ENCODE data around the gene CD46.

CD46 gene

DNA sequence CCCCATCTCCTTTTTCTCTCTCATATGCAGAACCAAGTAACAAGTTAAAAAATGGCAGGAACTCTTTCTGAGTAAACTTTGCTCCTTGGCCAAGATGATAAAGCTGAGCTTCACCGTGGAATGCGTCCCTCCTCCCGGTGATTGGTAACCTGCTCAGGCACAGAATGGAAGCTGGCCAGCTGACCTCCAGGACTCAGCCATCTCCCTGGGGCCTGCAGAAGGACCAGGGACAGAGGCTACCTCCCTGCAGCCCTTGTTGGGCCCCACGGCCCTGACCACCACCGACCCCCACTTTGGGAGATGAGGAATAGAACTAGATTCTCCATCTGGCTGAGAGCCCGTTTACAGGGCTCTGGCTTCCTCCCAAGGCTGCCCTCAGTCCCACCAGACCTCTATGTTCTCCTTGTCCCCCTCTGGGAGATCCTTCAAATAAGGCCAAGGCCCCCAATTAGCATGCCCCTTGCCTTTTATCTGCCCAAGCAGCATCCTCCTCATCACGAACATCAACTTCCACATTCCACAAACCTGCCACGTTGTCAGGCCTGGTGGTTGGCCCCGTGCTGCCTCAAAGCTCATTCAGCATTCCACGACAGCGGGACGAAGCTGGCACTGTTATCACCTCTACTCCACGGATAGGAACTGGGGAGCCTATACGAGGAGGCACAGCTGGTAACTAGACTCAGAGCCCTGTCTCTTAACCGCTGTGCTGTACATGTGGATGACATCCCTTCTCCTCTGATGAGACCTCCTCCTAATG is 84.9 kb downstream of the CD46 start:
- no peak overlapping the region for H3K4me3 ChIP-seq (ENCODE audit: low read length)
- H3K36me3 ChIP-seq (ENCODE audit: insufficient read depth, low read depth, low read length), result no peaks in the 10 kb centered on the region
- H3K27me3 ChIP-seq (ENCODE audit: insufficient read depth, low read length), result no peaks in the 10 kb centered on the region
- H3K27ac ChIP-seq (ENCODE audit: low read length), result no peak overlapping the region
- H3K9me3 ChIP-seq (ENCODE audit: insufficient read depth, low read depth, low read length), result no peaks in the 10 kb centered on the region
- no peaks in the 10 kb centered on the region for H3K4me1 ChIP-seq (ENCODE audit: insufficient read depth, low read length)
- no peak overlapping the region for H3K9ac ChIP-seq (ENCODE audit: low read depth, low read length)

DNA sequence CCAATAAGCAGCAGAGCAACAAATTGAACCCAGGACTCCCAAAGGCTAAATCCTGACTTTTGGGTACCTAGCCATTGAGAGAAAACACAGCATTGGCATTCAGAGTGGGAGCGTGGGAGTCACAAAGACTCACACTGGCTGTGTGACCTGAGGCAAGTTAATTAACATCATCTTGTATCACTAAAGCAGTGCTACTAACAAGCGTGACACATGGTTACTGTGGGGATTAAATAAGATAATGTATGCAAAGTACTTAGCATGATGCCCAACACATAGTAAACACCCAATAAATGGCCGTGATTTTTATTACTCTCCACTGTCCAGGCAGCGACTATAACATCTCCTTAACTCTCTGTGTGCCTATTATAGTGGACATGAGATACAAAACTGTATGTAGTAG is 85.8 kb downstream of the CD46 start:
- Histone ChIP-seq H3K27ac (ENCODE audit: low read length) (no peak overlapping the region), H3K4me3 (ENCODE audit: low read length) (no peak overlapping the region), H3K36me3 (ENCODE audit: insufficient read depth, low read depth, low read length) (no peaks in the 10 kb centered on the region), H3K27me3 (ENCODE audit: insufficient read depth, low read length) (no peaks in the 10 kb centered on the region), H3K4me1 (ENCODE audit: insufficient read depth, low read length) (no peaks in the 10 kb centered on the region), H3K9me3 (ENCODE audit: insufficient read depth, low read depth, low read length) (no peaks in the 10 kb centered on the region), H3K9ac (ENCODE audit: low read depth, low read length) (no peak overlapping the region)

DNA sequence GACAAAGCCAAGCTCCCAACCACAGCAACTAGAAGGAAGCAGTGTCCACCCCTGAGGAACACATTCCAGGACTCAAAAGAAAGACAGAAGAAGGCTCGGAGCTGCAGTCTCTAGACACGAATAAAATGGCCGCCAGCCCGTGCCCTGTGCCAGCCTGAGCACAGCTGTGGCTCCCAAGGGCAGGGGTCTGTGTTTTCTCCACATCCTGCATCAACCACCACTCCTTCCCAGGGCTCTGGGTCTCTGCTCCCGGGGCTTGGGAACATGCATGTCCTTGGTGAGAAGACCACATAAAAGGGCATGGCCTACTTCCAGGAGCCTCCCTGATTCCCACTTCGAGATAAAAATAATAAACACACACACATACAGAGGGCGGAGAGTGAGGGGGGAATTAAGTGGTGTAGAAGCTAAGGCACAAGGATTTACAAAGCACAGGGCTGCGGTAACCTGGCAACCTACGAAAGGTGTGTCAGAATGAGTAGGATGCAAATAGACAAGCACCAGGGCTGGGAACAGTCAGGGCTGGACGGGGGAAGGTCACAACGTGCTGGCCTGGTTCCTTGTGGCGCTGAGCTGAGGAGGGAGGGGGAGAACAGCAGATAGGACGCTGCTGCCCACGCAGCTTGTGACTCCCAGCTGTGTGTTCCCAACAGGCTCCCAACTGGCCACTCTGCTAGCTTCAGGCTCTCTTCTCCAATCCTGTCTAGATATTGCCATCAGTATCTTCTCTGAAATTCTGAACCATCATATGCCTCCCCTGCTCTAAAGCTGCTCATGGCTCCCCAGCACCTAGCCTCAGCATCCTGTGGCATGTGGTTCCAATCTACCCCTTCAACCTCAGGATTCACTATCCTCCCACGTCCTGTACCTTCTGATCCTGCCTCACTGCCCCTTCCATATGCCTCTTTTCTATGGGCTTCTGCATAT is 86.6 kb downstream of the CD46 start:
- Histone ChIP-seq H3K27me3 (ENCODE audit: insufficient read depth, low read length) (no peaks in the 10 kb centered on the region), H3K9me3 (ENCODE audit: insufficient read depth, low read depth, low read length) (no peaks in the 10 kb centered on the region), H3K9ac (ENCODE audit: low read depth, low read length) (no peak overlapping the region), H3K4me1 (ENCODE audit: insufficient read depth, low read length) (no peaks in the 10 kb centered on the region), H3K27ac (ENCODE audit: low read length) (no peak overlapping the region), H3K36me3 (ENCODE audit: insufficient read depth, low read depth, low read length) (no peaks in the 10 kb centered on the region), H3K4me3 (ENCODE audit: low read length) (no peak overlapping the region)

DNA sequence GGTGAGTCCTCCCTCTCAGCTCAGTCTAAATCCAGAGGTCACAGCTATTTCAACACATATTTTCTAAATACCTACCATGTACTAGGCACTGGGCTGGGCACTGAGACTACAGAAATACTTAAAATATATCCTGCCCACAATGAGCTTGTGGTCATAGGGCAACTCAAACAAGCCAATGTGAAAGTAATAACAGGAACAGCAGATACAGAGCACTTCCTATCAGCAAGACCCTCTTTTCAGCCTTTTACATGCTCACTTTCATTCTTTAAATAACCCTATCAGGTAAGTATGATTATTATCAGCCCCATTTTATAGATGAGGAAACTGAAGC is 87.2 kb downstream of the CD46 start:
- no peak overlapping the region for H3K27ac ChIP-seq (ENCODE audit: low read length)
- H3K4me3 ChIP-seq (ENCODE audit: low read length), result no peak overlapping the region
- no peaks in the 10 kb centered on the region for H3K4me1 ChIP-seq (ENCODE audit: insufficient read depth, low read length)
- no peaks in the 10 kb centered on the region for H3K36me3 ChIP-seq (ENCODE audit: insufficient read depth, low read depth, low read length)
- no peaks in the 10 kb centered on the region for H3K9me3 ChIP-seq (ENCODE audit: insufficient read depth, low read depth, low read length)
- H3K9ac ChIP-seq (ENCODE audit: low read depth, low read length), result no peak overlapping the region
- H3K27me3 ChIP-seq (ENCODE audit: insufficient read depth, low read length), result no peaks in the 10 kb centered on the region

DNA sequence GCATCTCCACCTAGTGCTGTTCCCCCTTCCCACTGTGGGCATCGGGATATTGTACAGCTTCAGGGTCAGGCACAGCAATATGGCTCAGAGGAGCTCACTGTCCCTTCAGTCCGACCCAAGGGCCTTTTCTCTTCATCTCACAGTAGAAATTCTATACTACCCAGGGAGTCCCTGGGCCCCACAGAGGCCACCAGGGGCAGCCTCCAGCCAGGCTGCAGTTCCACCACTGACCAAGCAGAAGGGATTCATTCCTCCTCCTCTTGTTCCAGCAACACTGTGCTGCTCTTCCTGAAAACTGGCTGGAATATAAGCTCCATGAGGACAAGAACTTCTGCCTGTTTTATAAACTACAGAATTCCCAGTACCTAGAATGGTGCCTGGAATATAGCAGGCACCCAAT is 88.5 kb downstream of the CD46 start:
- Histone ChIP-seq H3K27ac (ENCODE audit: low read length) (no peak overlapping the region), H3K4me1 (ENCODE audit: insufficient read depth, low read length) (no peaks in the 10 kb centered on the region), H3K27me3 (ENCODE audit: insufficient read depth, low read length) (no peaks in the 10 kb centered on the region), H3K9me3 (ENCODE audit: insufficient read depth, low read depth, low read length) (no peaks in the 10 kb centered on the region), H3K4me3 (ENCODE audit: low read length) (no peak overlapping the region), H3K36me3 (ENCODE audit: insufficient read depth, low read depth, low read length) (no peaks in the 10 kb centered on the region), H3K9ac (ENCODE audit: low read depth, low read length) (no peak overlapping the region)

DNA sequence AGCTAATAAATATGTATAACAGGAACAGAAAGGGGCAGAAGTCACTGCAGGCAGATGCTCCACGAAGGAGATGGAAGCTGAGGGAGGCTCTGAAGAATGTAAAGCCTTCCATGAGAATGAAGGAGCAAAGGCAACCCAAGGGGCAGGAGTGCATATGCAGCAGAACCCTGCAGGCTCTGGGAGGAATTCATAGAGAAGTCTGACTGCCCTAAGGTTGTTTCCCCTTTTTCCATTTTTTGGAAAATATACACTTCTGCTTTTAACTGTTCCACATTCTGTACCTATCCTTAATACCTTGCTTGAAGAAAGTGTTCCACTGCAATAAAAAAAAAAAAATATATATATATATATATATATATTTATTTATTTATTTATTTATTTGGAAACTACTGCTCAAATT is 89.4 kb downstream of the CD46 start:
- Histone ChIP-seq H3K9ac (ENCODE audit: low read depth, low read length) (no peak overlapping the region), H3K27me3 (ENCODE audit: insufficient read depth, low read length) (no peaks in the 10 kb centered on the region), H3K4me1 (ENCODE audit: insufficient read depth, low read length) (no peaks in the 10 kb centered on the region), H3K4me3 (ENCODE audit: low read length) (no peak overlapping the region), H3K9me3 (ENCODE audit: insufficient read depth, low read depth, low read length) (no peaks in the 10 kb centered on the region), H3K27ac (ENCODE audit: low read length) (no peak overlapping the region), H3K36me3 (ENCODE audit: insufficient read depth, low read depth, low read length) (no peaks in the 10 kb centered on the region)

DNA sequence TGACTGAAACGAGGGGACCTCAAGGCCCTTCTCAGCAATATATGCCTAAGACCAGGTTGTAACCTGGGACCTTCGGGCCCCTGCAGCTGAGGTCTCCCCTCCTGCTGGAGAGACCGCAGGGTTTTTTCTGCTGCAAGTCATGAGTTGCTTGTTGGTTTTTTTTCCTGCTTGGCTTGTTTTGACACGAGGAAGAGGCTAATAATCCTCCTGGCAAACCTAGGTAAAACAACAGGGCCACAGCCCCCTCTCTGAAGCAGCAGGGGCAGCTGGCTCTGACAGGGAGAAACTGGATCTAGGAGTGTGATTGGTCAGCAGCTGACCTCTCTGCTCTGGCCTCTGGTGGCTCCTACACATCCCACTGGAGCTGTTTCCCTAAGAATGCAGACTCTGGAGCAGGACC is 90.0 kb downstream of the CD46 start:
- H3K36me3 ChIP-seq (ENCODE audit: insufficient read depth, low read depth, low read length), result no peaks in the 10 kb centered on the region
- no peaks in the 10 kb centered on the region for H3K27me3 ChIP-seq (ENCODE audit: insufficient read depth, low read length)
- no peaks in the 10 kb centered on the region for H3K4me1 ChIP-seq (ENCODE audit: insufficient read depth, low read length)
- H3K9ac ChIP-seq (ENCODE audit: low read depth, low read length), result no peak overlapping the region
- H3K9me3 ChIP-seq (ENCODE audit: insufficient read depth, low read depth, low read length), result no peaks in the 10 kb centered on the region
- no peak overlapping the region for H3K4me3 ChIP-seq (ENCODE audit: low read length)
- H3K27ac ChIP-seq (ENCODE audit: low read length), result no peak overlapping the region

DNA sequence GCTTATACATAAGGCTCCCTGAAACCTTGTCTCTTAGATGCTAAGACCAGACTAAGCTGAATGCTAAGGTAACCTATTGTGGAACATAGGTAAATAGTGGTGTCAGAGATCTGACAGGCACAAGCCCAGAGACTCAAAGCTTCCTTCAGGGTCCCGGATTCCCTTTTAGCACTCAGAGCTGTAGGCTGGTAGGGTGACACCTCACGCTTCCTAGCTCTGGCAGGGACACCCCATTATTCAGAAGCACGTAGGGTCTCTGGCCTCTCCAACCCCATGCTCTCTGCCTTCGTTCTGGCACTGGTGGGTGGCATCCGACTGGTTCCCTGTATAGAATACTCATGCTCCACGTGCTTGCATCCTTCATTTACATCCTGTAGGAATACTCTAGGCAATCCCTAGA is 90.7 kb downstream of the CD46 start:
- H3K27me3 ChIP-seq (ENCODE audit: insufficient read depth, low read length), result no peaks in the 10 kb centered on the region
- no peaks in the 10 kb centered on the region for H3K4me1 ChIP-seq (ENCODE audit: insufficient read depth, low read length)
- no peak overlapping the region for H3K9ac ChIP-seq (ENCODE audit: low read depth, low read length)
- H3K36me3 ChIP-seq (ENCODE audit: insufficient read depth, low read depth, low read length), result no peaks in the 10 kb centered on the region
- no peak overlapping the region for H3K27ac ChIP-seq (ENCODE audit: low read length)
- no peak overlapping the region for H3K4me3 ChIP-seq (ENCODE audit: low read length)
- H3K9me3 ChIP-seq (ENCODE audit: insufficient read depth, low read depth, low read length), result no peaks in the 10 kb centered on the region

DNA sequence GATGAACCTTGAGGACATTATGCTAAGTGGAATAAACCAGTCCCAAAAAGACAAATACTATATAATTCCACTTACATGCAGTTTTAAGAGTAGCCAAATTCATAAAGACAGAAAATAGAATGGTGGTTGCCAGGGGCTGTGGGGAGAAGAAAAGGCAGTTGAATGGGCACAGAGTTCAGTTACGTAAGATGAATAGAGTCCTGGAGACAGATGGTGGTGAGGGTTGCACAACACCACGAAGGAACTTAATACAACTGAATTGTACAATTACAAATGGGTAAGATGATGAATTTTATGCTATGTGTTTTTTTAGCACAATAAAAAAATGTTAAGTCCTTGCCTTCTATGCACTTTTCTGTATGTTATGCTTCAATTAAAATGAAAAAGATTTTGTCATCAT is 92.5 kb downstream of the CD46 start:
- H3K36me3 ChIP-seq (ENCODE audit: insufficient read depth, low read depth, low read length), result no peaks in the 10 kb centered on the region
- no peak overlapping the region for H3K9ac ChIP-seq (ENCODE audit: low read depth, low read length)
- no peaks in the 10 kb centered on the region for H3K4me1 ChIP-seq (ENCODE audit: insufficient read depth, low read length)
- H3K9me3 ChIP-seq (ENCODE audit: insufficient read depth, low read depth, low read length), result no peaks in the 10 kb centered on the region
- H3K27ac ChIP-seq (ENCODE audit: low read length), result no peak overlapping the region
- no peak overlapping the region for H3K4me3 ChIP-seq (ENCODE audit: low read length)
- no peaks in the 10 kb centered on the region for H3K27me3 ChIP-seq (ENCODE audit: insufficient read depth, low read length)
